ENCODE data around the gene ADGRV1.

DNA sequence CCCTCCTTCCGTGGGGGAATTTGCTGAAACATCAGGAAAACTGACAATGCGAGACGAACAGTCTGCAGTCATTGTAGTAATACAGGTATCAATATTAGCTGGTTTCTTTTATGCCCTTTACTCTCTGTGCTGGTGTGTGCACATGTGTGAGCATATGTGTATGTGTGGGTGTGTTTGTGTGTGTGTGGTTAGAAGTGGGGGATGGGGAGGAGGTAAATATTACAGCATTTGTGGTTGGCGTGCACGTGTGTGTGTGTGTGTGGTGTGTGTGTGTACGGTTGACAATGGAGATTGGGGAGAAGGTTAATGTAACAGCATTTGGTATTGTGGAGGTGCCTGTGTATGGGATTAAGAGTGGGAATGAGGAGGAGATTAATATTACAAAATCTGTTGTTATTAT lies 219.4 kb downstream of the ADGRV1 start:
- TF ChIP-seq, protein P1, sequence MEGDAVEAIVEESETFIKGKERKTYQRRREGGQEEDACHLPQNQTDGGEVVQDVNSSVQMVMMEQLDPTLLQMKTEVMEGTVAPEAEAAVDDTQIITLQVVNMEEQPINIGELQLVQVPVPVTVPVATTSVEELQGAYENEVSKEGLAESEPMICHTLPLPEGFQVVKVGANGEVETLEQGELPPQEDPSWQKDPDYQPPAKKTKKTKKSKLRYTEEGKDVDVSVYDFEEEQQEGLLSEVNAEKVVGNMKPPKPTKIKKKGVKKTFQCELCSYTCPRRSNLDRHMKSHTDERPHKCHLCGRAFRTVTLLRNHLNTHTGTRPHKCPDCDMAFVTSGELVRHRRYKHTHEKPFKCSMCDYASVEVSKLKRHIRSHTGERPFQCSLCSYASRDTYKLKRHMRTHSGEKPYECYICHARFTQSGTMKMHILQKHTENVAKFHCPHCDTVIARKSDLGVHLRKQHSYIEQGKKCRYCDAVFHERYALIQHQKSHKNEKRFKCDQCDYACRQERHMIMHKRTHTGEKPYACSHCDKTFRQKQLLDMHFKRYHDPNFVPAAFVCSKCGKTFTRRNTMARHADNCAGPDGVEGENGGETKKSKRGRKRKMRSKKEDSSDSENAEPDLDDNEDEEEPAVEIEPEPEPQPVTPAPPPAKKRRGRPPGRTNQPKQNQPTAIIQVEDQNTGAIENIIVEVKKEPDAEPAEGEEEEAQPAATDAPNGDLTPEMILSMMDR (conservative IDR thresholded peaks at IDR 0.05; ENCODE audit: low read depth, low read length): no peak
- no peak for TF ChIP-seq EZH2 (IDR thresholded peaks at IDR 0.05; ENCODE audit: borderline replicate concordance, low read depth, low read length, poor library complexity, severe bottlenecking)

All from A673 (cell line).